Glomerular endothelial cell (primary cell): ENCODE data around the gene PALM. TPM values are rescaled to one million over a fixed set of nuclear protein-coding genes. Genes with fewer than 3 reads are reported as not detected.
"Not testable (repeated sequence)": the region's sequence is repeated elsewhere in the genome, so short reads cannot be mapped to it uniquely, and the experiment has no call there.

Experiments
- DNase-seq: peaks from one replicate; pipeline ENCODE4 v3.0.0-alpha.2; 2011; ENCODE audit warnings: low read depth, low spot score; ENCODE audit errors: extremely low read depth
- total RNA-seq: library from RNA; depleted of rRNA; stranded (reverse); fragments of >200 nt; gene quantifications from 2 replicates; pipeline ENCODE4 v1.2.3, GENCODE V29; 2015

Gene PALM
- total RNA-seq, 1 donor from 2014 or later = 48.9 TPM

DNA sequence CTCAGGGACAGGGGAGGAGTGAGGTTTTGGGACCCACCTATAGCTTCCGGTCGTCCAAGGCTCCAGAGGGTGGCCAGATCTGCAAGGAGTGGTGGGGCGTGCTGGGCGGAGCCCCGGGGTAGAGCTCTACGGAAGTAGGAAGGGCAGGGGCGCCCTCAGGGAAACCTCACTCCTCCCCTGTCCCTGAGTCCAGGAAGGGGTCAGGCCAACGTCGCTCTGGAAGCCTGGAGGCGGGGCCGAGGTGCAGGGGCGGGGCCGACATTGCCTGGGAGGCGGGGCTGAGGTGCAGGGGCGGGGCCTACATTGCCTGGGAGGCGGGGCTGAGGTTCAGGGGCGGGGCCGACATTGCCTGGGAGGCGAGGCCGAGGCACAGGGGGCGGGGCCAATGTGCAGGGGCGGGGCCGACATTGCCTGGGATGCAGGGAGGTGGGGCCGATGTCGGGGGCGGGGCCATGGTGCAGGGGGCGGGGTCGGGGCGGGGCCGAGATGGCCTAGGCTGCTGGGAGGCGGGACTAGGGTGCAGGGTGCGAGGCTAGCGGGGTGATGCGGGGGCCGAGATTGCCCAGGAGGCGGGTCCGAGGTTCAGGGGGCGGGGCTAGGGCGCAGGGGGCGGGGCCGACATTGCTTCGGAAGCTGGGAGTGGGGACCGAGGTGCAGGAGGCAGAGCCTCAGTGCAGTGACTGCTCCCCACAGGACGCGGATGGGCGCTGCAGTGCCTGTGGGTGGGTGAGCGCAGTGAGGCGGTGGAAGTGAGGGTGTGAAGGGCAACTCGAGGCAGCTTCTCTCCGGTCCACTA, 4.9 kb upstream of the PALM start:
- no peak for DNase-seq

GRCh38 chr19:704447-704741, 4.3 kb upstream of the PALM start:
- no peak for DNase-seq

- no peak for DNase-seq
Observed at GRCh38 chr19:709196-709964, 645 bp downstream of the PALM start.

- no peak for DNase-seq
Observed at GRCh38 chr19:709965-710571, 1.3 kb downstream of the PALM start.

DNA sequence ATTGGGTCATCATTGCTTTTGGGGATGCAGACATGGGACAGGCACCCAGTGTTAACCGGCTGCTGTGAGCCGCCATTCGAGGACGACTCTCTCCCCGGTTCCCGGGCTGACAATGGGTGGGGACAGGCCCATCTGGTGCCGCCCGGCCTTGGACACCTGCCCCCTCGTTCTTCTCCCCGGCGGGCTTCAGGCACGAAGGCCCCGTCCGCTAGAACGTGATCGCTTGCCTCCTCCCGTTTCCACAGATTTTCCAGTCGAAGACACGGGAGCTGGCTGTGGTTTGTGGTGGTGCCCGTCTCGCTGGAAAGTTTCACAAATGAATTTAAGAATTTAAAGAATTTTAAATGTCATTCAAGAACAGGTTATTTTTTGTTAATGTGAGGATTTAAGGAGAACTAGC, 2.0 kb downstream of the PALM start:
- DNase-seq = no peak

- no peak for DNase-seq
Observed at GRCh38 chr19:711254-711653, 2.5 kb downstream of the PALM start.

DNA sequence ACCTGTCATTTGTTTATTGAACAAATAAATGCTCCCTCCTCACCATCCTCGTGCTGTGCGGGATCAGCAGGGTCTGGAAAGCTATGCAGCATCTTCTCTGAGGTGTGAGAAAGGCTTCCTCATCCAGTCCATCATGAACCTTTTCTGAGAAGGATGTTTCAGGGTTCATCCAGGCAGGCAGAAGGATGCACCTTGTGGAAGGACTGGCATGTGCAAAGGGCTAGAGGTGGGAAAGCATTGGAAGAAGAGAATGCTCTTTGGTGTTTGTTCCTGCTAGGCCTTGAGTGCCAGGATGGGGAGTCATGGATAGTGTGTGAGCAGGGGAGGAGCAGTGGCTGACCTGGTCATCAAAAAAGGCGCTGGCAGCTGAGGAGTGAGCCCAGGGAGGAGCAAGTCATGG, 6.6 kb downstream of the PALM start:
- no peak for DNase-seq

DNA sequence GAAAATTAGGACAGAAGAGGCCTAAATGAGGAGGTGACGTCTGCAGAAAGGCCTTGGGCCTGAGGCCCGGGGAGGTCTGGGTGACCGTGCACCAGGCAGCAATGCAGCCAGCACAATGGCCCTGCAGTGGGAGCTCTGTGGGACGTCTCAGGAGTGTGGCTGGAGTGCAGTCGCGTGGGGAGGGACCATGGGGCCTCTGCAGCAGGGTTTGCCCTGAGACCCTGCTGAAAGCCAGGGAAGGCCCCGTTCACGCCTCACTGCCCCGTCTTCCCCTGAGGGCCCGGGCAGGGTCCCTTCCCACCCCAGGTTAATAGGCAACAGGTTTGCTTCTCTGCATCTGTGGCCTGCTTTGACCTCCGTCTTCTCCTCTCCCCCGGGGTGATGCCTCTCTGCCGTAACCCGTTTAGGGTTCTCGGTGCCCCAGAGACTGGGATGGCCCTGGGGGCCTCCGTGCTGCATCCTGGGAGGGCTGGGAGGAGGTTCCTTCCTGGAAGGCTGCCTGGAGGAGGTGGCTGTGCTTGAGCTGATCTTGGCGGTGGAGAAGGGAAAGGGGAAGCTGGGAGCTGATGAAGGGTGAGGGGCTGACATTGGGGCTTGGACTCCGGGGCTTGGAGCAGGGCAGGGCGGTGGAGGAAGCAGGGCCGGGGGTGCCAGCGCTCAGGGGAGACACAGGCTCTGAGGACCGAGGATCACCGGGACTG, 9.7 kb downstream of the PALM start:
- DNase-seq = no peak

DNA sequence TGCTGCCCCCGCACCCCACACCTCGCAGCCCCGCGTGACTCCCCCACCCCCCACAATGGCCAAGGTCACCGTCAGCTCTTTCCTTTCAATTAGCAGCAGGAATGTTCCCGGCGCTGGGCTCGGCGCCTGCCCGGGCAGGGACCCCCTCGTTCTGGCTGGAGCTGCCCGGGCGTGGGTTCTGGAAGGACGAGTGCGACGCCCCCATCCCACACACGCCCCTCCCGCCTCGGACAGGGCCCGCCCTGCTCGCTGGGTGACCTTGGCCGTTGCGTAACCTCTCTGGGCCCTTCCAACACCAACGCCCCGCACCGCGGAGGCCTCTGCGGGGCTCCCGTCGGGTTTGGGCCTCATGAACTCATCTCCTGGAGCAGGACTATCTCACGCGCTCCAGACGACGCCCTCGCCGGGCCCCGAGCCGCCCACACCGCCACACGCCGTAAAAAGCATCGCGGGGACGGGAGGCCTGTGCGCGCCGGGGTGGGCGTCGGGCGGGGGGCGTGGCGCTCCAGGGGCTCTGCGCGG, 10.3 kb downstream of the PALM start:
- DNase-seq = no peak

GRCh38 chr19:719636-720344, 11.1 kb downstream of the PALM start:
- DNase-seq = no peak

GRCh38 chr19:720345-721160, 11.8 kb downstream of the PALM start:
- DNase-seq = no peak

- no peak for DNase-seq
Observed at GRCh38 chr19:722553-723101, 13.9 kb downstream of the PALM start.

DNA sequence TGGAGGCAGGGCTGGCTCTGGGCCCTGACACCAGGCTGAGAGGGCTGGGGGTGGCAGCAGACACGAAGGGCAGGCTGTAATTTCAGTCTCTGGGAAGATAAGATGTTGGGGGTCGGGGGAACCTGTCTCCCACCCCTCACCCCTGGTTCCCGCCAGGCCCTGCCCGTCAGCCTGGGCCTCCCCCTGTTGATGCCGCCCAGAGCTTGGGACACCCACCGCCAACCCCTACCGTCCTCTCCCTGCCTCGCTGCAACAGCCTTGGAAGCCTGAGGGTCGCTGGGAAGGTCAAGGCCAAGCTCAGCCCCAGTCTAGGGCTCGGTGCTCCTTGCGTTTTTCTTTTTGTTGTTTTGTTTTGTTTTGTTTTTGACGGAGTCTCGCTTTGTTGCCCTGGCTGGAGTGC, 14.5 kb downstream of the PALM start:
- no peak for DNase-seq

DNA sequence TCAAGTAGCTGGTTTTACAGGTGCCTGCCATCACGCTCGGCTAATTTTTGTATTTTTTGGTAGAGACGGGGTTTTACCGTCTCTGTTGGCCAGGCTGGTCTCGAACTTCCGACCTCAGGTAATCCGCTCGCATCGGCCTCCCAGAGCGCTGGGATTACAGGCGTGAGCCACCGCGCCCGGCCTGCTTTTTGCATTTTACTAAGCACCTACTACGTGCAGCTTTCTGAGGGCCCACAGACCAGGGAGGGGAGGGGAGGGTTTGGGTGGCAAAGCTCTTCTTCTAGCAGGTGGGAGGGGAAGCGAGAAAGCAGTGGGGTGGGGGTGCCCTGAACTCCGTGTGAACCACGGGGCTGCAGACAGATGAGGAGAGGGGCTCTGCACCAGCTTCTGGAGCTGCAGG, 15.0 kb downstream of the PALM start:
- no peak for DNase-seq

DNA sequence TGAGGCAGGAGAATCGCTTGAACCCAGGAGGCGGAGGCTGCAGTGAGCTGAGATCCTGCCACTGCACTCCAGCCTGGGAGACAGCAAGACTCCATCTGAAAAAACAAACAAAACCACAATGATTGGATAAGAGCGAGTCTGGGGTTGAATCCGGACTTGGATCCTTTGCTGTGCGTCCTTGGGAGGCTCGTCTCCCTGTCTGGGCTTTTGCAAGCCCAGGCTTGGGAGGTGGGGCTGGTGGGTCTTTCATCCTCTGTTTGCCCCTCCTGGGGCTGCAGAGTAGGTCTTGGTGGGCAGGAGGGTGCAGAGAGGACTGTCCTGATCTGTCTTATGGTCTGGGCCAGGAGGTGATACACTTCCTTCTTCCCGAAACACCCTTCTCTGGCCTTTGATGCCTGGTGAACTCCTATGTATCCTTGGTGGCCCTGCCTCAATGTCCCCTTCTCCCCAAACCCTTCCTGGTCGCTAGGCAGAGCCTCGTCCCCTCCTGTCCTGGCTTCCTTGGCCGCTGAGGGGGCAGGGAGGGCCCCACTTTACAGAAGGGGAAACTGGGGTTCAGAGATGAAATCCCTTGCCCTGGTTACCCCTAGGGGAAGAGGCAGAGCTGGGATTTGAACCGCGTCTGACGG, 16.8 kb downstream of the PALM start:
- DNase-seq = no peak

- no peak for DNase-seq
Observed at GRCh38 chr19:726993-727956, 18.5 kb downstream of the PALM start.

- DNase-seq = no peak
Observed at GRCh38 chr19:728011-728410, 19.3 kb downstream of the PALM start.

DNA sequence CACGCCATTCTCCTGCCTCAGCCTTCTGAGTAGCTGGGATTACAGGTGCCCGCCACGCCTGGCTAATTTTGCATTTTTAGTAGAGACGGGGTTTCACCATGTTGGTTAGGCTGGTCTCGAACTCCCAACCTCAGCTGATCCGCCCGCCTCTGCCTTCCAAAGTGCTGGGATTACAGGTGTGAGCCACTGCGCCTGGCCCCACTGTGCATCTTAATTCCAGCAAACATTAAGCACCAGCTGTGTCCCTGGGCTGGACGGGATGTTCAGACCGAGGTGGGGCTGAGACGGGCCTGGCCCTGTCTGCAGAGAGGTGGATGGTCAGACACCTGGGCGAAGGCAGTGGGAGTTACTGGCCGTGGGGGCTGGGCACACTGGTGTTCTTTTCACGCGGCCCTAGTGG, 20.8 kb downstream of the PALM start:
- not testable (repeated sequence) for DNase-seq
